ENCODE data around the gene TRIM60. TPM values are rescaled to one million over a fixed set of nuclear protein-coding genes. Genes with fewer than 3 reads are reported as not detected.
"Not testable (repeated sequence)": the region's sequence is repeated elsewhere in the genome, so short reads cannot be mapped to it uniquely, and the experiment has no call there.

TRIM60 gene
- polyA plus RNA-seq, 6 donors from 2014 or later, result not detected

GRCh38 chr4:165010991-165011390, 20.8 kb upstream of the TRIM60 start:
- Mint-ChIP-seq H3K27ac (no peak overlapping the region), H3K9me3 (no peaks in the 10 kb centered on the region), H3K4me3 (no peak overlapping the region), H3K36me3 (no peaks in the 10 kb centered on the region), H3K4me1 (no peaks in the 10 kb centered on the region), H3K27me3 (peaks cover 14 to 25% (median 22%) of the 10 kb centered on the region in 3 donors)
- DNase-seq, result no peak
- no peak for ATAC-seq (ENCODE audit: low read depth in 2 of 2)

- DNase-seq (no peak), ATAC-seq (ENCODE audit: low read depth in 2 of 2) (no peak)
- Mint-ChIP-seq H3K4me3 (no peak overlapping the region), H3K4me1 (no peaks in the 10 kb centered on the region), H3K36me3 (no peaks in the 10 kb centered on the region), H3K9me3 (no peaks in the 10 kb centered on the region), H3K27me3 (peaks cover 14 to 26% (median 25%) of the 10 kb centered on the region in 3 donors), H3K27ac (no peak overlapping the region)
These were observed 20.4 kb upstream of the TRIM60 start for GRCh38 chr4:165011403-165011802.

GRCh38 chr4:165013691-165014090, 18.1 kb upstream of the TRIM60 start:
- no peak overlapping the region for H3K27ac Mint-ChIP-seq
- H3K9me3 Mint-ChIP-seq, result no peaks in the 10 kb centered on the region
- no peak for DNase-seq
- H3K36me3 Mint-ChIP-seq, result no peaks in the 10 kb centered on the region
- peaks cover 14 to 22% (median 16%) of the 10 kb centered on the region in 3 donors for H3K27me3 Mint-ChIP-seq
- ATAC-seq (ENCODE audit: low read depth in 2 of 2), result no peak
- no peak overlapping the region for H3K4me3 Mint-ChIP-seq
- no peaks in the 10 kb centered on the region for H3K4me1 Mint-ChIP-seq

GRCh38 chr4:165016971-165017370, 14.8 kb upstream of the TRIM60 start:
- Mint-ChIP-seq H3K4me1 (no peaks in the 10 kb centered on the region), H3K27ac (peak overlapping the region in 1 of 6 donors; percentile 53), H3K4me3 (no peak overlapping the region), H3K9me3 (peaks cover 0 to 4% (median 0%) of the 10 kb centered on the region in 7 donors), H3K27me3 (peaks cover 0 to 14% (median 5%) of the 10 kb centered on the region in 3 donors), H3K36me3 (no peaks in the 10 kb centered on the region)
- ATAC-seq (ENCODE audit: low read depth in 2 of 2) (no peak), DNase-seq (no peak)

- H3K4me1 Mint-ChIP-seq; H3K36me3 Mint-ChIP-seq; H3K9me3 Mint-ChIP-seq; ATAC-seq (ENCODE audit: low read depth in 2 of 2); H3K27me3 Mint-ChIP-seq; DNase-seq; H3K27ac Mint-ChIP-seq; H3K4me3 Mint-ChIP-seq: not testable (repeated sequence)
These were observed 11.8 kb upstream of the TRIM60 start for GRCh38 chr4:165019995-165020394.

GRCh38 chr4:165025782-165026181, 6.0 kb upstream of the TRIM60 start:
- not testable (repeated sequence) for H3K4me3 Mint-ChIP-seq; H3K9me3 Mint-ChIP-seq; H3K27ac Mint-ChIP-seq; H3K36me3 Mint-ChIP-seq; DNase-seq; H3K4me1 Mint-ChIP-seq; ATAC-seq (ENCODE audit: low read depth in 2 of 2)
- peaks cover 5 to 13% (median 6%) of the 10 kb centered on the region in 3 donors for H3K27me3 Mint-ChIP-seq

- Mint-ChIP-seq H3K36me3 (no peaks in the 10 kb centered on the region), H3K4me3 (no peak overlapping the region), H3K9me3 (peaks cover 0 to 6% (median 2%) of the 10 kb centered on the region in 7 donors), H3K27ac (no peak overlapping the region), H3K4me1 (no peaks in the 10 kb centered on the region), H3K27me3 (peaks cover 5 to 13% (median 6%) of the 10 kb centered on the region in 3 donors)
- no peak for DNase-seq
- no peak for ATAC-seq (ENCODE audit: low read depth in 2 of 2)
These were observed 3.9 kb upstream of the TRIM60 start for GRCh38 chr4:165027762-165028402.

GRCh38 chr4:165048170-165048569, 16.4 kb downstream of the TRIM60 start:
- H3K27me3 Mint-ChIP-seq, result peaks cover 0 to 6% (median 0%) of the 10 kb centered on the region in 3 donors
- no peak overlapping the region for H3K4me3 Mint-ChIP-seq
- H3K4me1 Mint-ChIP-seq, result no peaks in the 10 kb centered on the region
- H3K36me3 Mint-ChIP-seq, result no peaks in the 10 kb centered on the region
- H3K27ac Mint-ChIP-seq, result no peak overlapping the region
- H3K9me3 Mint-ChIP-seq, result peaks cover 0 to 5% (median 0%) of the 10 kb centered on the region in 7 donors
- no peak for ATAC-seq (ENCODE audit: low read depth in 2 of 2)
- DNase-seq, result no peak

- Mint-ChIP-seq H3K36me3 (no peaks in the 10 kb centered on the region), H3K27me3 (no peaks in the 10 kb centered on the region), H3K9me3 (no peaks in the 10 kb centered on the region), H3K4me3 (no peak overlapping the region), H3K27ac (no peak overlapping the region), H3K4me1 (no peaks in the 10 kb centered on the region)
- DNase-seq, result no peak
- ATAC-seq (ENCODE audit: low read depth in 2 of 2), result no peak
These were observed 20.8 kb downstream of the TRIM60 start for GRCh38 chr4:165052627-165053026.

GRCh38 chr4:165053645-165054044, 21.8 kb downstream of the TRIM60 start, which contains the start of gene TRIM75:
Gene TRIM75, plus strand, starts transcription at chr4:165053866. Its CDS starts 5,282 bp downstream, at chr4:165059148.
- no peaks in the 10 kb centered on the region for H3K4me1 Mint-ChIP-seq
- ATAC-seq (ENCODE audit: low read depth in 2 of 2) (no peak), DNase-seq (no peak)
- H3K36me3 Mint-ChIP-seq, result no peaks in the 10 kb centered on the region
- H3K27ac Mint-ChIP-seq, result no peak within 1 kb of the TSS
- H3K9me3 Mint-ChIP-seq, result no peaks in the 10 kb centered on the region
- H3K4me3 Mint-ChIP-seq, result no peak within 1 kb of the TSS
- no peaks in the 10 kb centered on the region for H3K27me3 Mint-ChIP-seq

- Mint-ChIP-seq H3K27ac (peak overlapping the region in 1 of 6 donors; percentile 34), H3K9me3 (no peaks in the 10 kb centered on the region), H3K36me3 (no peaks in the 10 kb centered on the region), H3K4me1 (no peaks in the 10 kb centered on the region), H3K27me3 (no peaks in the 10 kb centered on the region), H3K4me3 (no peak overlapping the region)
- DNase-seq (no peak), ATAC-seq (ENCODE audit: low read depth in 2 of 2) (no peak)
These were observed 23.8 kb downstream of the TRIM60 start for GRCh38 chr4:165055601-165056000.

GRCh38 chr4:165058666-165059065, 26.9 kb downstream of the TRIM60 start:
- H3K27me3 Mint-ChIP-seq, result no peaks in the 10 kb centered on the region
- no peak overlapping the region for H3K27ac Mint-ChIP-seq
- H3K4me1 Mint-ChIP-seq, result no peaks in the 10 kb centered on the region
- H3K4me3 Mint-ChIP-seq, result no peak overlapping the region
- H3K36me3 Mint-ChIP-seq, result no peaks in the 10 kb centered on the region
- DNase-seq (no peak), ATAC-seq (ENCODE audit: low read depth in 2 of 2) (no peak)
- H3K9me3 Mint-ChIP-seq, result no peaks in the 10 kb centered on the region

GRCh38 chr4:165059386-165059785, 27.6 kb downstream of the TRIM60 start:
- no peaks in the 10 kb centered on the region for H3K36me3 Mint-ChIP-seq
- no peak overlapping the region for H3K4me3 Mint-ChIP-seq
- H3K9me3 Mint-ChIP-seq, result no peaks in the 10 kb centered on the region
- no peaks in the 10 kb centered on the region for H3K27me3 Mint-ChIP-seq
- ATAC-seq (ENCODE audit: low read depth in 2 of 2) (no peak), DNase-seq (no peak)
- H3K27ac Mint-ChIP-seq, result no peak overlapping the region
- H3K4me1 Mint-ChIP-seq, result no peaks in the 10 kb centered on the region

- Mint-ChIP-seq H3K9me3 (no peaks in the 10 kb centered on the region), H3K4me3 (no peak overlapping the region), H3K36me3 (peaks cover 0 to 8% of the 10 kb centered on the region in 2 donors), H3K4me1 (no peaks in the 10 kb centered on the region), H3K27me3 (no peaks in the 10 kb centered on the region), H3K27ac (no peak overlapping the region)
- no peak for DNase-seq
- ATAC-seq (ENCODE audit: low read depth in 2 of 2), result no peak
These were observed 29.1 kb downstream of the TRIM60 start for GRCh38 chr4:165060938-165061337.

All from naive B cell (primary cell).